NCI-H774 (cell line): Measurements from ENCODE around the gene RARRES2.

Source experiments
- DNase-seq: peaks from one replicate; lab custom pipeline; 2025; lab: John Stamatoyannopoulos, UW

Gene RARRES2

DNA sequence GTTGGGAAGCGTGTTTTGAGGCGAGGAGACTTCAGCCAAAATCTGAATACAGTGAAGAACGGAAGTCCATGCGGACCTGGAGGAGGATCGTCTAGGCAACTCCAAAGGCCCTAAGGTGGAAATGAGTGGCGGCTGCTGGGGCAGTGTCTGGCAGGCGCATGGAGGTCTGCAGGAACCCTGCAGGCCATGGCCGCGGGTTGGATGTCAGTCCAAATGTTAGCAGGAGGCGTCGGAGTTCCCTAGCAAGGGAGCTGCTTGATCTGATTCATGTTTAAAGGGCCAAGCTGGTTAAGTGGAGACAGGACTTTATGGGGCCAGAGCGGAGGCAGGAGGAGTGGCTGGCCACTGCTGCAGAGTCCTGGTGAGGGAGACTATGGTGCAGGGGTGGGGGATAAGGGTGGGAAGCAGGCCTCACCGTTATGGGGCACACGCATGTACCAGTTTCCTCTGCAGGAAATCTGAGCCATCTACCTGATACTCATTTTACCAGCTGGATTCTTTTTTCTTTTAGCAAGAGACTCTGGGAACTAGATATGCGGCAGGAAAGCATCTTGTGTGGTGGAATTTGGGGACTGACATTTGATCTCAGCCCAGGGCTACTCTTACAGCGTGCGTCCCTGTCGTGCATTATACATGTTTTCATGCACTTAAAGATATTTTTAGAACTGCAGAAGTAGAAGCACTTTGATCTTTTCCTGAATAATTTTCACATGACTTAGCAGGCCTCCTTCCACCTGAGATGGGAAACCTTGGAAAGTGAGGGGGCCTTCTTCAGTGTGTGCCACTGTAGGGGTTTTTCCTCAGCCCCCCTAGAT, 20.6 kb upstream of the RARRES2 start:
- DNase-seq: no peak

DNA sequence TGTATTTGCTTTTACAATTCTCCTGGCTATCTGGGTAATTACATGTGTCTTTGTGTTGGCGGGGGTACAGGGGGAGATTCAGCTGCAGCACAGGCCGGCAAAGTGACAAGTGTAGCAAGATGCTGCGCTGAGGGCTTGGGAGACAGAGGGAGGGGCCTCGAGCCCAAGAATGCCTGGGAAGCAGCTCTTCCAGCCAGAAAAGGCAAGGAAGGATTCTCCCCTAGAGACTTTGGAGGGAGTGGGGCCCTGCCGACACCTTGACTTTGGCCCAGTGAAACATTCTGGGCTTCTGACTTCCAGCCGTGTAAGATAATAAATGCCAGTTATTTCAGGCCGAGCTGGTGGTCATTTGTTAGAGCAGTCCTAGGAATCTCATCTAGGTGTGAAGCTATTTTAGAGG, 20.0 kb upstream of the RARRES2 start:
- no peak for DNase-seq

DNA sequence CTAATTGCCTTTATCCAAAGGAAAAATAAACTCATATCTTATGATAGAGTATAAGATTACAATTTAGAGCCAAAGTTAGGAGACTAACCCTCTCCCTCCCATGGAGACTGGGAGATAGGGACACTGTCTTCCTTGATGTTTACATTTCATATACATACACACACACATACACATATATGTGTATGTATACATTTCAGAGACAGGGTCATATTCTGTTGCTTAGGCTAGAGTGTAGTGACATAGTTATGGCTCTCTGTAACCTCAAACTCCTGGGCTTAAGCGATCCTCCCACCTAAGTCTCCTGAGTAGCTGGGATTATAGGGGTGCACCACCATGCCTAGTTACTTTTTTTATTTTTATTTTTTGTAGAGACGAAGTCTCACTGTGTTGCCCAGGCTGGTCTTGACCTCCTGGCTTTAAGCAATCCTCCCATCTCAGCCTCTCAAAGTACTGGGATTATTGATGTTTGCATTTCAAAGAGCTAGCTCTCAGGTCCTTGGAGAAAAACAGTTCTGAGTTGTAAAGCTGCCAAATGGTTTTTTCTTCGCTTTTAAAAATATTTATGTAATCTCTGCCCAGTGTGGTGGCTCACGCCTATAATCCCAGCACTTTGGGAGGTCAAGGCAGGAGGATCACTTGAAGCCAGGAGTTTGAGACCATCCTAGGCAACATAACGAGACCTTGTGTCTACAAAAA, 19.1 kb upstream of the RARRES2 start:
- DNase-seq: no peak

DNA sequence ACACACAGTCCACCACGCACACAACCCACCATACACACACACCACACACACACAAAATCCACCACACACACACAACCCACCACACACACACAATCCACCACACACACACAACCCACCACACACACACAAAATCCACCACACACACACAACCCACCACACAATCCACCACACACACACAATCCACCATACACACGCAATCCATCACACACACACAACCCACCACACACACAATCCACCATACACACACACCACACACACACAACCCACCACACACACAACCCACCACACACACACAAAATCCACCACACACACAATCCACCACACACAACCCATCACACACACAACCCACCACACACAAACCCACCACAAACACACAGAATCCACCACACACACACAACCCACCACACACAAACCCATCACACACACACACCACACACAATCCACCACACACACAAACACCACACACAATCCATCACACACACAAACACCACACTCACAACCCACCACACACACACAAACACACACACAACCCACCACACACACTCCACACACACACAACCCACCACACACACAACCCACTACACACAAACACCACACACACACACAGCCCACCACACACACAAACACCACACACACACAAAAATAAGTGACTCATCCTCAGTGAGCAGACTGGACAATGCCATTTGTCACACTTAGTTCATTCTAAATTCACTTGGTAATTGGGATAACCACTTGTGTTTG, 18.4 kb upstream of the RARRES2 start:
- DNase-seq: no peak

DNA sequence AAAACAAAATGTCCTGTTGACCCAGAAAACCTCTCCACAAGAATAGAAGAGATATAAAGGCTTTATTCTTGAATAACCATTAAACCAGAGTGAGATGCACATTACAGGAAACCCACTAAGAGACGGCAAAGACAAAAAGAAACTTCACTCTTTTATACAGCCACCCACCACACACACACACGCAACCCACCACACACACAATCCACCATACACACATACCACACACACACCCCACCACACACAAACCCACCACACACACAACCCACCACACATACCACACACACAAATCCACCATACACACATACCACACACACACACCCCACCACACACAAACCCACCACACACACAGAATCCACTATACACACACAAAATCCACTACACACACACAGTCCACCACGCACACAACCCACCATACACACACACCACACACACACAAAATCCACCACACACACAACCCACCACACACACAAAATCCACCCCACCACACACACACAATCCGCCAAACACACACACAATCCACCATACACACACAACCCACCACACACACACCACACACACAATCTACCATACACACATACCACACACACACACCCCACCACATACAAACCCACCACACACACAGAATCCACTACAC, 17.7 kb upstream of the RARRES2 start:
- no peak for DNase-seq

DNA sequence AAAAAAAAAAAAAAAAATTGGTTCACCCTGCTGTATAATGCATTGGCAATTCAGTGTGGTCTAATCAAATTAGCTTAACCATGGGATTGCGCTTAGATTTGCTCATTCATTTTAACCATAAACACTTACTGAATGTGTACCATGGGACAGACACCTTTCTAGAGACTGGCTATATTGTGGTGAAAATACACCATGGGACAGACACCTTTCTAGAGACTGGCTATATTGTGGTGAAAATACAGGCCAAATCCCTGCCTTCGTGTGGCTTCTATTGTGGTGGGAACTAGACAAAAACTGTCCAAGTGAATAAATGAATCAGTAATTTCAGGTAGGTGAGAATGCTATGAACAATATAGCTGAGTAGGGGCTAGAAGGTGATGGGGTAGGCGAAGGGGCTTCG, 17.0 kb upstream of the RARRES2 start:
- DNase-seq: no peak

DNA sequence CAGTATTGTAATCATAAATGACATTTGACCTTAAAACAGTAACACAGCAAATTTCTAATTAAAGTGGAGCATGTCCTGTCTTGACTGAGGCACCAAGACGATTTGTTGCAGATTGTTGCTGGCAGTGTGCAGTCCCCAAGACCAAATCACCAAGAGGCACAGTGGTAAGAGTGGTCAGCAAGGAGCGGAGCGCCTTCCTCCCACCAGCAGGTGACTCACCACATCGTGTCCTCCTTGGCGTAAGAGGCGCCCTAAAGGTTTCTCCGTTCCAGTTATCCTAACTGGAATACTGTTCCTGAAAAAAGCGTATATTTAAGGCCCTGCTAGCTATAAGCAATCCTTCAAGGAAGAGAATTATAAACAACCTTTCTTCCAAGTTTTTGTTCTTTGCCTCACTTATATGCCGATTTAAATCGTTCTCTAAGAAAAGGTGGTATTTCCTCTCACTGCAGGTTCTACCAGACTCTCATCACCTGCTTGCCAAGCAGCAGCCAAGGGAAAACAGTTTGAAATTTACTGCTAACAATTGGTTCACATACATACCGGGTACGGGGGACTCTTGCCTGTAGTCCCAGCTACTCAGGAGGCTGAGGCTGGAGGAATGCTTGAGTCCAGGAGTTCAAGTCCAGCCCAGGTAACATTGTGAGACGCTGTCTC, 16.5 kb upstream of the RARRES2 start:
- DNase-seq: no peak

DNA sequence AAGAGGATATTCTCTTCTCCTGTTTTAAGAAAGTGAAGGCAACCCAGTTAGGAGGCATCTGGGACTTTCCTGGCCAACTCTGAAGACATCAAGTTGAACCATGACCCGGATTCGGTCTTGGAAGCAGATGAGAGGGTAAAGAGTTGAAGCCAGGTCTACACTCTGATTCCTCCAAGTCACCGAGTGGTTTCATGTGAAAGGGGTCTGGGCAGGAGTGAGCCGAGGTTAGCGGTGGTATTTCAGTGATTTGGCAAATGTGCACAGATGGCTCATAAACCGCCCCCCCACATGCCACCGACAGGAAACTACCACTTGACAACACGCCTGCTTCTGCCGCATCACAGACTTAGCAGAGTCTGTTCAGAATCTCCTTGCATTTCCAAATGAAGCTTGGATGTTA, 15.8 kb upstream of the RARRES2 start:
- DNase-seq: no peak

DNA sequence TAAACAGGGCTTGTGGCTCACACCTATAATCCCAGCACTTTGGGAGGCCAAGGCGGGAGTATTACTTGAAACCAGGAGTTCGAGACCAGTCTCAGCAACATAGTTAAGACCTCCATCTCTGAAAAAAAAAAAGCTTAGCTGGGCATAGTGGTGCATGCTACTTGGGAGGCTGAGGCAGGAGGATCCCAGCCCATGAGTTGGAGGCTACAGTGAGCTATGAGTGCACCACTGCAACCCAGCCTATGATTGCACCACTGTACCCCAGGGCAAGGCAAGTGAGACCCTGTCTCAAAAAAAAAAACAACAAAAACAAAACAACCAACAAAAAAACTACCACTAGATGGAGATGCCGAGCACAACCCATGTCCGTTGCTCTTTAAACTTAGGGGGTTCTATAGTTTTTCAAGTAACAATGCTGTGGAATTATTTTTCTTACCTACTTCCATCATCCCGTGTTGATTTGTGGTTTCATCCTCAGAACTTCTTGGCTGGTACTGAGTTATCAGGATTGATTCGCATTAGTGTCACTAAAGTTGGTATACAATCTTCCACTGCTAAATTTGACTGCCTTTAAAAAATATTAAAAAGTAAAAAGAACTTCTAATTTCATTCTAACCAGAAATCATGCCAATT, 15.0 kb upstream of the RARRES2 start:
- DNase-seq: peak; percentile 4

DNA sequence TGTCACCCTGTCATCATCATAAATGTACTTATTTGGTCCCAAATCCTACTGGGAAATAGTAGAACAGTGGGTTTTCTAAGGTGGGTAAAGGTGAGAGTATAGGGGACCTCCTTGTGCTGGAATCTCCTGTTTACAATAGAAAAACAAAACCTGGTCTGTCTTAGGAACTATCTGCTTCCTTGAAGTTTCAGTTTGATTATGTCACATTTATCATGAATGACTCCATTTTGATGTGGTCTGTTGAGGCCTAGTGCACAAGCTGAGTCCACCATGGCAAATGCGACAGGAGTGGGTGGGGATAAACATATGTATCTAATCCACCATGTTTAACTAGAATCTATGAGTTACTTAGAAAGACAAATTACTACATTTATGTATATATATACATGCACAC, 14.2 kb upstream of the RARRES2 start:
- DNase-seq: no peak

DNA sequence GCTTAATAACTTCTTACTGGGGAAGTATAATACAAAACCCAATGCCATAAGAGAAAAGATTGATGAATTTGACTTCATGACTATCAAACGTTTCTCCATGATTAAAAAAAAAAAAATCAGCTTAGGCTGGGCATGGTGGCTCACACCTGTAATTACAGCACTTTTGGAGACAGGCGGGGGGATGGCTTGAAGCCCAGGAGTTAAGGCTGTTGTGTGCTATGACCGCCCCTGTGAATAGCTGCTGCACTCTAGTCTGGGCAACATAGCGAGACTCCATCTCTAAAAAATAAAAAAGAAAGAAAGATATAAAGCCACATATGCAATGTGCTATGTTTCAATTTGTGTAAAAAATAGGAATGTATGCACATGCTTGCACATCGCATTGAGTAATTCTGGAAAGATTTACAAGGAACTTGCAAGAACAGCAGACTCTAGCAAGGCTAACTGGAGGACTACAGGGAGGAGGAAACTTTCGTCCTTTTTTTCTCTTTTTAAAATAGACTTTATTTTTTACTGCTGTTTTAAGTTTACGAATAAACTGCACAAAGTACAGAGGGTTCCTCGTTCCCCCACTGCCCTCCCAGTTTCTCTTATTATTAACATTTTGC, 10.3 kb upstream of the RARRES2 start:
- DNase-seq: no peak

DNA sequence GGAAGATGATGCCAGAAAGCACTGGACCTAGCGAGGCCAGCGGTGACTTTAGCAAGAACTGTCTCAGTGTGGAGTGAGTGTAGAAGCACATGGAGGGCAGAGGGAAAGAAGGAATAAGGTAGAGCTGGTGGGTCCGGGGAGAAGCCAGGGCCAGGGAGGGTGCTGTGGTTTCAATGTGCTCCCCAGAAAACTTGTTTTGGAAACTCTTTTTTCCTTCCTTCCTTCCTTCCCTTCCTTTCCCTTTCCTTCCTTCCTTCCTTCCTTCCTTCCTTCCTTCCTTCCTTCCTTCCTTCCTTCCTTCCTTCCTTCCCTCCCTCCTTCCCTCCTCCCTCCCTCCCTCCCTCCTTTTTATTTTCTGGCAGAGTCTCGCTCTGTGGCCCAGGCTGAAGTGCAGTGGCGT, 5.5 kb upstream of the RARRES2 start:
- no peak for DNase-seq

DNA sequence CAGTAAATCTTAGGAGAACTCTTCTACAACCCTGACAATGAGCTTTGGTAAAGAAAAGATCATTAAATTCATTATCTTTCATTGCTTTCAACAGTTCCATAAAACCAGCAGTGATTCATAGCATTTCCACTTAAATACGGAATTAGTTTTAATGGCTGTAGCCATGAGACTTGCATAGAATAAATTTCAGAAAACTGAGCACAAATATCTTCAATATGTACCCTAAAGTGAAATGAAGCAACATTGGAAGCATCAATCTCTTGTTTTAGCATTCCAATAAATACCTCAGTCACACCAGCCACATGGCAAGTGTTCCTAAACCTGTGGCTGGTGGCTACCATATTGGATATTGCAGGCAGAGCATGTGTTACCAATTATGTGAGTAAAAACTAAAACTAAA, 3.6 kb upstream of the RARRES2 start:
- DNase-seq: no peak

DNA sequence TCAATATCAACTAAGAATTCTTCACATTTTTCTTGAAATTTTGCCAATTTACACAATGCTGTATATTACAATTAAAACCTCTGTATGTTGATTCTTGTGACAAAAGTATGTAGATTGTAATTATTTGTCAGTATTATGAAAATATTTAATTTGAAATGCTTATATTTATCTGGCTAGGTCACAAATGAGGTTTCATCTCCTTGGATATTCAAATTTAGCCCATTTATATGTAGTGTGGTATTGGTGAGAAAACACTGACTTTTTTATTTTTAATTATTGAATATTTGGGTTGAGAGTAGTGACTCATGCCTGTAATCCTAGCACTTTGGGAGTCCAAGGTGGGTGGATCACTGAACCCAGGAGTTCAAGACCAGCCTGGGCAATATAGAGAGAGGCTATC, 2.9 kb upstream of the RARRES2 start:
- no peak for DNase-seq

DNA sequence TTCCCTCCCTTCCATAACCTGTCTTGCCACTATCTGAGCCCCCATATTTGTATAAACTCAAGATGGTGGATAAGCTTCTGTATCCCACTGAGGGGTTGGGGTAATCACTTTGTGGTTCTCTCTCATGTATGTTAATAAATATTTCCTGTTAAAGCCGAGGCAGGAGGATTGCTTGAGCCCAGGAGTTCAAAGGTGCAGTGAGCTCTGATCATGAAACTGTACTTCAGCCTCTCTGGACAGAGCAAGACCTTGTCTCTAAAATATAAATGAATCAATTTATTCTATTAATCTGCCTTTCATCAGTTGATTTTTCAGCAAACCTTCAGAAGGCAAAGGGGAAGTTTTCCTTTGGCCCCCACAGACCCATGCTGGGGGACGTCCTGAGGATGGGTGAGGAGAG, 1.8 kb upstream of the RARRES2 start:
- no peak for DNase-seq

DNA sequence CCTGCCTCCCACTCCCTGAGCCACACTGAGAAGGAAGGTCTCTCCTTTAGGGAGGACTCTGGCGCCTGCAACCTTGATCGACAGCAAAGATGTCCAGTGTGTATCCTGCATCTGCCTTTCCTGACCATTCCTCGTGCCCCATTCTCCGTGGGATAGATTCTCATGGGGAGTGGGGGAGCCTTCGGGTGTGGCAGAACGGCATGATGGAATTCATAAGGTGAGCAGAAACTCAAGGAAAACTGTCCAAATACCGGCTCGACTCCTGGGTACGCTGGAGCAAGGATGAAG, 636 bp upstream of the RARRES2 start:
- no peak for DNase-seq

DNA sequence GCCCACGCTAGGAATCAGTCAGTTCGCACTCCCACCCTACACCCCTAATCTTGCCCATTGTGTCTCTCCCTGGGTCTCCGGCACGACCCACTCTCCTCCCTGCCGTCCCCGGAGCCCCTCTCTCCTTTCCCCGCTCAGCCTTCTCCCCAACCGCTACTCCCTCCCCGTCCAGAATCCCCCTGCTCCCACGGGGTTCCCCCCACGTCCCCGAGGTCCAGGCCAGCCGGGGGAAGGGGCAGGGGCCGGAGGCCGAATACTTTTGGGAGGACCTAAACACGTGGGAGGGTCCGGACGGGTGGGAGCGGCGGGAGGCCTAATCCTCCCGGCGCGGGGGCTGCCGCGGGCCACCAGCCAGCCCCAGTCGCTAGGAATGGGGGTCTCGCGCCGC, 560 bp downstream of the RARRES2 start:
- DNase-seq: no peak

DNA sequence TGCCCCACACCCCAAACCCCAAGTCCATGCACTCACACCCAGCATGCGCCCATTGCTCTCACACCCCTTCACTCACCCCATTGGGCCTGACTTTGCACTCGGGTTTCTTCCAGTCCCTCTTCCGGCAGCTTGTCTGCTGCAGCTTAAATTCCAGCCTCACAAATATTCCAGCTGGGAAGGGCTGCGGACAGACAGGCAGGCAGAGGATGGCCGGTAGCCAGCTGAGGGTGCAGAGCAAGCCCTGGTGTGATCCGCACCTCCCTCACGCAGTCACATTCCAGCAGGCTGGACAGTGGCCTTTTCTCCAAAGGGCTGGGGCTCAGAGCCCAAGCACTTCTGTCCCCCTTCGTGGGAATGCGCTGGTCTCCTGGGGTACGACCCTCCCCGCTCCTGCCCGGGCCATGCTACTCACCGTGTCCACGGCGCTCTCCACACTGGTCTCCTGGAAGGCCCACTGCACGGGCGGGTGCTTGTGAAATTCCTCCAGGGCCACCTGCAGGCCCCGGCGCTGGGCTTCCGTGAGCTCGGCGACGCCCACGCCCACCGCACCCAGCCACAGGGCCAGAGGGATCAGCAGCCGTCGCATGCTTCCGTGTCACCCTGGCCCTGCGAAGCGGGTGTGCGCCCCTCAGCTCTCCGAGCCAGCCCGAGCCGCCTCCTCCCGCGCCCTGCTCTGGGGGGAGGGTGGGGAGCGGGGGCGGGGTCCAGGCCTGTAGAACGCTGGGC, 1.2 kb downstream of the RARRES2 start:
- no peak for DNase-seq

DNA sequence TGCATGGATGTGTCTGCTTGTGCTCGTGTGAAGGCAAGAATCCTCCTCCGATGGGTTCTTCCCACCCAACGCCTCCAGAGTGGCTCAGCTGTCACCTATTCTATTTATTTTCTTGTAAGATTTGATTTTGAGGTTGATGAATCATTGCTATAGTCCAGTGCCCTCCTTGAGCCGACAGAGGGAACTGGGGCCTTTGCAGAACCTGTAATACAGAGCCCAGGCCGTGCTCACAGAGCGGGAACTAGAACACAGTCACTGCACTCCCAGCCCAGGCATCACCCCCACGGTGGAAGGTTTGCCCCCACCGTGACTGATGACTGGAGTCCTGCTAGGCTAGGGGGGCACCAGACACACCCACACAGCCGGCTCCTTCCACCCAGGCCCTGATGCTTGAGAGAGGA, 2.0 kb downstream of the RARRES2 start:
- DNase-seq: no peak

DNA sequence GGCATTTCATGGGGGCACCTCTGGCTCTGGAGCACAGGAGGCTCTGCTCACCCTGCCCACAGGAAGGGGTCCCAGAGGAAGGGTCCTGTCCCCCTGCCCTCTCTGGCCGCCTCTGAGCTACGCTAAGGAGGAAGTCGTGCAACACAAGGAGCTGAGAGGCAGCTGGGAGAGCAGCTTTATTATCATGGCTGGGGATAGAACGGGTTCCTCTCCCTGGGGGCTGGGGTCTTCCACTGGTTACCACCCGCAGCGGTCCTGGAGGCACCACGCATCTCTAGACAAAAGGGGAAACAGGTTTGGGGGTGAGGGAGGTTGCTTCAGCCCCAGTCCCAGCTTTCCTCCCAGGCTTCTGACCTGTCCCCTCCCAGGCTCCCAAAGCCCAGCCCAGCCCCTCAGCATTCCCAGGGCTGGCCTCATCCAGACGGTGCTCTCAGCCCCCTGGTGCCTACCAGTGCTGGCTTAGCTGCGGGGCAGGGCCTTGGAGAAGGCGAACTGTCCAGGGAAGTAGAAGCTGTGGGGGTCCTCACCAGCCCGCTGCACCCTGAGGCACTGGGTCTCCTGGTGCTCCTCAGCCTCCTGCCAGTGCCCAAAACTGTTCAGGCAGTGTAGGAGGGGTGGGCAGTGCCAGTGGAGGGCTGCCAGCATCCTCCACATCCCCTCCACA, 3.1 kb downstream of the RARRES2 start:
- DNase-seq: no peak
